Colonic mucosa (tissue), 4 donors: ENCODE results near the gene MDM4. TPM values are rescaled to one million over a fixed set of nuclear protein-coding genes. Genes with fewer than 3 reads are reported as not detected.

ENCODE experiments used
- DNase-seq: peaks from one replicate; pipeline ENCODE4 v3.0.0-alpha.2; 2020
- H3K27ac ChIP-seq: fragments of 200-600 bp; one replicate; pipeline ENCODE4 v1.8.0; 2021
- H3K27me3 ChIP-seq: fragments of 200-600 bp; one replicate; pipeline ENCODE4 v1.8.0; 2021
- H3K36me3 ChIP-seq: fragments of 200-600 bp; one replicate; pipeline ENCODE4 v1.8.0; 2021
- H3K4me1 ChIP-seq: fragments of 200-600 bp; one replicate; pipeline ENCODE4 v1.8.0; 2021; ENCODE audit warnings: mild to moderate bottlenecking
- H3K4me3 ChIP-seq: fragments of 200-600 bp; one replicate; pipeline ENCODE4 v1.8.0; 2021
- H3K9ac ChIP-seq, 2 donors: one replicate each; pipeline ENCODE4 v1.7.0; 2013; ENCODE audit warnings: control low read depth in 2 of 2, low read depth in 2 of 2, low read length in 2 of 2
- H3K9me3 ChIP-seq: fragments of 200-600 bp; one replicate; pipeline ENCODE4 v1.8.0; 2021
- intact Hi-C: fragments of 100-400 bp; cut with DNase I; formaldehyde crosslinking; loops from one replicate; pipeline ENCODE4 v1.14.1; 2022
- total RNA-seq, 2 donors: library from RNA; stranded (reverse); fragmentation: NEBNext Ultra II Directional in 1 of 2; extraction: Animal tissue kit (Norgen Biotek cat#: 25700) in 1 of 2; gene quantifications; one replicate each; pipeline ENCODE4 v1.2.1, GENCODE V29; 2021
- TF ChIP-seq, protein P1 (sequence below): fragments of 200-600 bp; IDR thresholded peaks from one replicate; pipeline ENCODE4 v1.8.0; 2022; ENCODE audit warnings: antibody characterized with exemption, mild to moderate bottlenecking
- donor health status: healthy.
- donor health status: DM: no; HTN: no; CAD: no.
- donor health status: DM: no; HTN: no; CAD: no.

The MDM4 gene
- total RNA-seq, 2 donors from 2014 or later = 43.7 to 49.8 TPM

- Histone ChIP-seq H3K9ac (peak overlapping the region in 1 of 2 donors; percentile 2), H3K4me1 (peaks cover 17% of the 10 kb centered on the region), H3K4me3 (no peak overlapping the region), H3K27me3 (no peaks in the 10 kb centered on the region), H3K36me3 (no peaks in the 10 kb centered on the region), H3K9me3 (no peaks in the 10 kb centered on the region), H3K27ac (no peak overlapping the region)
- TF ChIP-seq, protein P1, sequence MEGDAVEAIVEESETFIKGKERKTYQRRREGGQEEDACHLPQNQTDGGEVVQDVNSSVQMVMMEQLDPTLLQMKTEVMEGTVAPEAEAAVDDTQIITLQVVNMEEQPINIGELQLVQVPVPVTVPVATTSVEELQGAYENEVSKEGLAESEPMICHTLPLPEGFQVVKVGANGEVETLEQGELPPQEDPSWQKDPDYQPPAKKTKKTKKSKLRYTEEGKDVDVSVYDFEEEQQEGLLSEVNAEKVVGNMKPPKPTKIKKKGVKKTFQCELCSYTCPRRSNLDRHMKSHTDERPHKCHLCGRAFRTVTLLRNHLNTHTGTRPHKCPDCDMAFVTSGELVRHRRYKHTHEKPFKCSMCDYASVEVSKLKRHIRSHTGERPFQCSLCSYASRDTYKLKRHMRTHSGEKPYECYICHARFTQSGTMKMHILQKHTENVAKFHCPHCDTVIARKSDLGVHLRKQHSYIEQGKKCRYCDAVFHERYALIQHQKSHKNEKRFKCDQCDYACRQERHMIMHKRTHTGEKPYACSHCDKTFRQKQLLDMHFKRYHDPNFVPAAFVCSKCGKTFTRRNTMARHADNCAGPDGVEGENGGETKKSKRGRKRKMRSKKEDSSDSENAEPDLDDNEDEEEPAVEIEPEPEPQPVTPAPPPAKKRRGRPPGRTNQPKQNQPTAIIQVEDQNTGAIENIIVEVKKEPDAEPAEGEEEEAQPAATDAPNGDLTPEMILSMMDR = no peak
- DNase-seq = no peak
- intact Hi-C loops = no loop called here
These were observed 39.0 kb upstream of the MDM4 start for GRCh38 chr1:204477036-204477740.

DNA sequence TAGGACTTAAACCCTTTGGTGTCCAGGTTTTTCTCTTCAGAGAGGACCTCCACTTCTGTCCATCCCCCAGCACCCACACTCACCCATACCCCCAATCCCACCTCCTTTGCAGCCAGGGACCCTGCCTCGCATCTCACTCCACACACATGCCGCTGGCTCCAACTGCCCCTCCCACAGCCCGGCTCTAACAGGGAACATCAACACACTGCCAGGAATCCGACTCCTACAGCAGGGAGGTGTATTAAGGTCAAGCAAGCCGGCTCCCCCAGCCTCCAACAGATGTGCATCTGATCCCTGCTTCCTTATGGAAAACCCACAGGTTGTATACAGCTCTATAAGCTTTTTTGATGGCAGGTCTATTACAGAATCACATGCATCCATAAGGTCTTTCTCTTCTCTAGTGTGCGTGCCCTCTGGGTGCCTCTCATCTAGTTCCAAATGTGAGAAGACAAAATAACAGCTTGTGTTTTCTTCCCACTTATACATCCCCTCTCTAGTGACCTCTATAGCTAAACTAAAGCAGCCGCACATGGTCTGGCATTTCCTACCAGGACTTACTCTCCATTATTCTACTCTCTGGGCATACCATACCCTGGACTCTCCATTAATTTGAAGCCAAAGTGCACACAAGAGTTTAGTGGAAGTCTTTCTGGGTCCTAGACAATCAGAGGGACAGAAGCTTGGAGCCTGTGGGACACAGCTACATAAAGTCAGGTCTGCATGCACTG lies 37.9 kb upstream of the MDM4 start:
- Histone ChIP-seq H3K36me3 (no peaks in the 10 kb centered on the region), H3K4me3 (no peak overlapping the region), H3K27ac (no peak overlapping the region), H3K27me3 (no peaks in the 10 kb centered on the region), H3K9ac (peak overlapping the region in 1 of 2 donors; percentile 22), H3K9me3 (no peaks in the 10 kb centered on the region), H3K4me1 (peaks cover 17% of the 10 kb centered on the region)
- no peak for DNase-seq
- intact Hi-C loops = no loop called here
- TF ChIP-seq, protein P1 = no peak

- no peak overlapping the region for H3K4me3 ChIP-seq
- H3K9me3 ChIP-seq = no peaks in the 10 kb centered on the region
- no peaks in the 10 kb centered on the region for H3K36me3 ChIP-seq
- TF ChIP-seq, protein P1 = no peak
- DNase-seq = no peak
- no peaks in the 10 kb centered on the region for H3K27me3 ChIP-seq
- peak overlapping the region in 1 of 2 donors; percentile 22 for H3K9ac ChIP-seq
- H3K4me1 ChIP-seq = peaks cover 17% of the 10 kb centered on the region
- intact Hi-C loops = no loop called here
- H3K27ac ChIP-seq = no peak overlapping the region
These were observed 37.3 kb upstream of the MDM4 start for GRCh38 chr1:204478921-204479320.

- Histone ChIP-seq H3K9me3 (no peaks in the 10 kb centered on the region), H3K9ac (peak overlapping the region; percentile 13 to 64), H3K27me3 (no peaks in the 10 kb centered on the region), H3K4me1 (peaks cover 17% of the 10 kb centered on the region), H3K4me3 (no peak overlapping the region), H3K27ac (no peak overlapping the region), H3K36me3 (no peaks in the 10 kb centered on the region)
- TF ChIP-seq, protein P1 = no peak
- intact Hi-C loops = no loop called here
- DNase-seq = peak; percentile 86
These were observed 36.6 kb upstream of the MDM4 start for GRCh38 chr1:204479387-204480136.

DNA sequence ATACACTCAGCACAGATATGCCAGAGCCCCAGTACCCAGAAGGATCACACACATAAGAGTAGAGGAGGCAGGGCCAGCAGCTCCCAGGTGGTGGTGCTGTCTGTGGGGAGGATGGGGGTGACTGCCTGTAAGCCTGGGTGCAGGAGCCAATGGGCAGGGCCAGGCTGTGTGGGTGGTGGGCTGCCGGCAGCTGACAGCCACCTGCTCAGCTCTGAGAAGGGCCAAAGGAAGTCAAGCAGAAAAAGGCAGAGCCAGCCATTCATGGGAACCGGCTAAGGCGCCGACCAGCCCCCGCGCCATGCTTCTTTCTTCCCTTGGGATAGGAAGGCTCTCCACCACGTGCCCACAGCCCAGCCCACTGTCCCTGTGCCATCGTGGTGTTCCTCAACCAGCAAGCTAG lies 35.7 kb upstream of the MDM4 start:
- DNase-seq = no peak
- Histone ChIP-seq H3K9me3 (no peaks in the 10 kb centered on the region), H3K4me3 (no peak overlapping the region), H3K4me1 (peaks cover 17% of the 10 kb centered on the region), H3K36me3 (no peaks in the 10 kb centered on the region), H3K9ac (peak overlapping the region in 1 of 2 donors; percentile 64), H3K27ac (no peak overlapping the region), H3K27me3 (no peaks in the 10 kb centered on the region)
- TF ChIP-seq, protein P1 = no peak
- intact Hi-C loops = no loop called here
